Erythroblast (primary cell): Measurements from ENCODE around the gene HOXB5.

ENCODE experiments used
- GATA1 ChIP-seq: IDR thresholded peaks from 2 replicates; pipeline ENCODE4 v1.6.1; 2011; ENCODE audit warnings: low read depth, mild to moderate bottlenecking, control low read depth, low read length, moderate library complexity
- POLR2A ChIP-seq: IDR thresholded peaks from 2 replicates; pipeline ENCODE4 v1.6.1; 2011; ENCODE audit warnings: mild to moderate bottlenecking, low read length

- no peak for TF ChIP-seq POLR2A
- no peak for TF ChIP-seq GATA1
These were observed 19.0 kb downstream of the HOXB5 start for GRCh38 chr17:48574505-48575065.
